ENCODE measurements around the gene TEX52. TPM values are rescaled to one million over a fixed set of nuclear protein-coding genes. Genes with fewer than 3 reads are reported as not detected.

Gene TEX52
- total and polyA plus RNA-seq, 2 experiments from 2014 or later = not detected

DNA sequence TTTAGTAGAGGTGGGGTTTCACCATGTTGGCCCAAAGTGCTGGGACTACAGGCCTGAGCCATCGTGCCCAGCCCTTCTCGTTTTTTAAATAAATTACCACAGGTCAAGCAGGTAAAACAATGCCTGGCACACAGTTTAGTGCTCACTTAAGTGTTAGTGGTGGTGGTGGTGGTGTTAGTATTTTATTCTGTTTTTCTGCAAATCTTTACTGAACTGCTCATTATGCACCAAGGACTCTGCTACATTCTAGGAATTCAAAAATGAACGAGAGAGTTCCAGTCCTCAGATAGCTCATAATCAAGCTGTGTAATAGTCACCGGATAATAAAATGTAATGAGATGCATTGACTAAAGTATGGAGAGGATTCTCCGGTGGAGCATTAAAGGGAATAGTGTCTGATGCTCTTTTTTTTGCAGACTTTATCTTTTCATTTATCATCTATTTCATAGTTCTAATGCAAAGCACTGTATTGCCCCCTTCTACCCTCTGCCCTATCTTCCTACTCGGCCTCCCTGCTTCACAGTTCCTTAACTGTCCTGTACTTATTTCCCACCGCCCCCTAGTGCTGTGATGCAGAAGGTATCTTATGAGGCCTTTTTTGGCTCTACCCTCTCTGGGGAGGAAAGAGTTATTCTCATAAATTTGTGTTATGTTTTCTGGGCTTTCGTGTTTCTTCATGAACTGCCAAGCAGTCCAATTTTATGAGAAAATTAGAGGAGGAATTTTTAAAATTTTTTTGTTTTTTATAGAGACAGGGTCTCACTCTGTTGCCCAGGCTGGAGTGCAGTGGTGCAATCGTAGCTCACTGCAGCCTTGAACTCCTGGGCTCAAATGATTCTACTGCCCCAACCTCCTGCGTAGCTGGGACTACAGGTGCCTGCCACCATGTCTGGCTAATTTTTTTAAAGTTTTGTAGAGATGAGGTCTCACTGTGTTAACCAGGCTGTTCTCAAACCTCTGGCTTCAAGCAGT is 43.3 kb downstream of the TEX52 start (continued):
- TF ChIP-seq, protein P1, sequence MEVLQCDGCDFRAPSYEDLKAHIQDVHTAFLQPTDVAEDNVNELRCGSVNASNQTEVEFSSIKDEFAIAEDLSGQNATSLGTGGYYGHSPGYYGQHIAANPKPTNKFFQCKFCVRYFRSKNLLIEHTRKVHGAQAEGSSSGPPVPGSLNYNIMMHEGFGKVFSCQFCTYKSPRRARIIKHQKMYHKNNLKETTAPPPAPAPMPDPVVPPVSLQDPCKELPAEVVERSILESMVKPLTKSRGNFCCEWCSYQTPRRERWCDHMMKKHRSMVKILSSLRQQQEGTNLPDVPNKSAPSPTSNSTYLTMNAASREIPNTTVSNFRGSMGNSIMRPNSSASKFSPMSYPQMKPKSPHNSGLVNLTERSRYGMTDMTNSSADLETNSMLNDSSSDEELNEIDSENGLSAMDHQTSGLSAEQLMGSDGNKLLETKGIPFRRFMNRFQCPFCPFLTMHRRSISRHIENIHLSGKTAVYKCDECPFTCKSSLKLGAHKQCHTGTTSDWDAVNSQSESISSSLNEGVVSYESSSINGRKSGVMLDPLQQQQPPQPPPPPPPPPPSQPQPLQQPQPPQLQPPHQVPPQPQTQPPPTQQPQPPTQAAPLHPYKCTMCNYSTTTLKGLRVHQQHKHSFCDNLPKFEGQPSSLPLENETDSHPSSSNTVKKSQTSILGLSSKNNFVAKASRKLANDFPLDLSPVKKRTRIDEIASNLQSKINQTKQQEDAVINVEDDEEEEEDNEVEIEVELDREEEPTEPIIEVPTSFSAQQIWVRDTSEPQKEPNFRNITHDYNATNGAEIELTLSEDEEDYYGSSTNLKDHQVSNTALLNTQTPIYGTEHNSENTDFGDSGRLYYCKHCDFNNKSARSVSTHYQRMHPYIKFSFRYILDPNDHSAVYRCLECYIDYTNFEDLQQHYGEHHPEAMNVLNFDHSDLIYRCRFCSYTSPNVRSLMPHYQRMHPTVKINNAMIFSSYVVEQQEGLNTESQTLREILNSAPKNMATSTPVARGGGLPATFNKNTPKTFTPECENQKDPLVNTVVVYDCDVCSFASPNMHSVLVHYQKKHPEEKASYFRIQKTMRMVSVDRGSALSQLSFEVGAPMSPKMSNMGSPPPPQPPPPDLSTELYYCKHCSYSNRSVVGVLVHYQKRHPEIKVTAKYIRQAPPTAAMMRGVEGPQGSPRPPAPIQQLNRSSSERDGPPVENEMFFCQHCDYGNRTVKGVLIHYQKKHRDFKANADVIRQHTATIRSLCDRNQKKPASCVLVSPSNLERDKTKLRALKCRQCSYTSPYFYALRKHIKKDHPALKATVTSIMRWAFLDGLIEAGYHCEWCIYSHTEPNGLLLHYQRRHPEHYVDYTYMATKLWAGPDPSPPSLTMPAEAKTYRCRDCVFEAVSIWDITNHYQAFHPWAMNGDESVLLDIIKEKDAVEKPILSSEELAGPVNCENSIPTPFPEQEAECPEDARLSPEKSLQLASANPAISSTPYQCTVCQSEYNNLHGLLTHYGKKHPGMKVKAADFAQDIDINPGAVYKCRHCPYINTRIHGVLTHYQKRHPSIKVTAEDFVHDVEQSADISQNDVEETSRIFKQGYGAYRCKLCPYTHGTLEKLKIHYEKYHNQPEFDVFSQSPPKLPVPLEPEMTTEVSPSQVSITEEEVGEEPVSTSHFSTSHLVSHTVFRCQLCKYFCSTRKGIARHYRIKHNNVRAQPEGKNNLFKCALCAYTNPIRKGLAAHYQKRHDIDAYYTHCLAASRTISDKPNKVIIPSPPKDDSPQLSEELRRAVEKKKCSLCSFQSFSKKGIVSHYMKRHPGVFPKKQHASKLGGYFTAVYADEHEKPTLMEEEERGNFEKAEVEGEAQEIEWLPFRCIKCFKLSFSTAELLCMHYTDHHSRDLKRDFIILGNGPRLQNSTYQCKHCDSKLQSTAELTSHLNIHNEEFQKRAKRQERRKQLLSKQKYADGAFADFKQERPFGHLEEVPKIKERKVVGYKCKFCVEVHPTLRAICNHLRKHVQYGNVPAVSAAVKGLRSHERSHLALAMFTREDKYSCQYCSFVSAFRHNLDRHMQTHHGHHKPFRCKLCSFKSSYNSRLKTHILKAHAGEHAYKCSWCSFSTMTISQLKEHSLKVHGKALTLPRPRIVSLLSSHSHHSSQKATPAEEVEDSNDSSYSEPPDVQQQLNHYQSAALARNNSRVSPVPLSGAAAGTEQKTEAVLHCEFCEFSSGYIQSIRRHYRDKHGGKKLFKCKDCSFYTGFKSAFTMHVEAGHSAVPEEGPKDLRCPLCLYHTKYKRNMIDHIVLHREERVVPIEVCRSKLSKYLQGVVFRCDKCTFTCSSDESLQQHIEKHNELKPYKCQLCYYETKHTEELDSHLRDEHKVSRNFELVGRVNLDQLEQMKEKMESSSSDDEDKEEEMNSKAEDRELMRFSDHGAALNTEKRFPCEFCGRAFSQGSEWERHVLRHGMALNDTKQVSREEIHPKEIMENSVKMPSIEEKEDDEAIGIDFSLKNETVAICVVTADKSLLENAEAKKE (CRISPR knock-in tag; IDR thresholded peaks at IDR 0.05) = no peak
- TF ChIP-seq ZNF331 (CRISPR knock-in tag; IDR thresholded peaks at IDR 0.05; ENCODE audit: low read depth) (no peak), POLR2AphosphoS5 (IDR thresholded peaks at IDR 0.05; ENCODE audit: low read depth) (no peak), STAT1 (IDR thresholded peaks at IDR 0.05; ENCODE audit: unreplicated experiment) (no peak)
- TF ChIP-seq, protein P2, sequence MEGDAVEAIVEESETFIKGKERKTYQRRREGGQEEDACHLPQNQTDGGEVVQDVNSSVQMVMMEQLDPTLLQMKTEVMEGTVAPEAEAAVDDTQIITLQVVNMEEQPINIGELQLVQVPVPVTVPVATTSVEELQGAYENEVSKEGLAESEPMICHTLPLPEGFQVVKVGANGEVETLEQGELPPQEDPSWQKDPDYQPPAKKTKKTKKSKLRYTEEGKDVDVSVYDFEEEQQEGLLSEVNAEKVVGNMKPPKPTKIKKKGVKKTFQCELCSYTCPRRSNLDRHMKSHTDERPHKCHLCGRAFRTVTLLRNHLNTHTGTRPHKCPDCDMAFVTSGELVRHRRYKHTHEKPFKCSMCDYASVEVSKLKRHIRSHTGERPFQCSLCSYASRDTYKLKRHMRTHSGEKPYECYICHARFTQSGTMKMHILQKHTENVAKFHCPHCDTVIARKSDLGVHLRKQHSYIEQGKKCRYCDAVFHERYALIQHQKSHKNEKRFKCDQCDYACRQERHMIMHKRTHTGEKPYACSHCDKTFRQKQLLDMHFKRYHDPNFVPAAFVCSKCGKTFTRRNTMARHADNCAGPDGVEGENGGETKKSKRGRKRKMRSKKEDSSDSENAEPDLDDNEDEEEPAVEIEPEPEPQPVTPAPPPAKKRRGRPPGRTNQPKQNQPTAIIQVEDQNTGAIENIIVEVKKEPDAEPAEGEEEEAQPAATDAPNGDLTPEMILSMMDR (conservative IDR thresholded peaks at IDR 0.05; ENCODE audit: low read depth in 2 of 2) = peak; percentile 83

Data from GM23338 (cell line).